HG02852 (cell line): ENCODE data around the gene WDR45B.

Experiments
- ATAC-seq: cut with Tn5 transposase; IDR thresholded peaks from one replicate; pipeline ENCODE4 v1.9.1; 2021; ENCODE audit warnings: mild to moderate bottlenecking, moderate library complexity; ENCODE audit not compliant: unreplicated experiment

The WDR45B gene

DNA sequence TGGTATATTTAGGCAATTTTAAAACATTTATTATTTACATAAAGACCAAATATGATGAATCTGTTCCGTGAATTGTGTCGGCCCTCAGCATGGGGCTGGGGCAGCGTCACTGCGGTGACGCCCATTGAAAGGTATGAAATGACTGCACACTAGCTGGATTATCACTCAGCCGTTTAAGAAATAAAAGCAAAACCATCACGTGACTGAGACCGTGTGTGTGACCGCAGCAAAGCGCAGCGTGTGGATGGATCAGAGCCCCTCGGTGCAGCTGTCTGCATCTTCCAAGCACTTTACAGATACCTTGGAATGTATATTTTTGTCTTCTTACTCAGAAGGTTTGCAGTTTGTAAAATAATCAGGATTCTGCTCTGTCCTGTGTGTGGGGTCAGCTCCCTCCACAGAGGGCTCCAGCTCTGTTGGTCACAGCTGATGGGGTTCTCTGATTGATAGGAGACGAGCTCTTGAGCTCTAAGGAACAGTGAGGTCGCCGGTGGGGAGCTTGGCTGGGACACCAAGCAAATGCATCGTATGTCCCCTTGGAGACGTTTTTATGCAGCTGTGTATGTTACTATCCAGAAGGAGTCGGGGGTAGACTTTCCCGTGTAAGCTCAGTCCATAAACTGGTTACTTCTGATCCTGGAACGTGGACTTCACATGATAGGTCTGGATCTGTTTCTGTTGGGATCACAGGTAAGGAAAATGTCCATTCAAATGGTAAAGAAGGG, 45.1 kb downstream of the WDR45B start:
- no peak for ATAC-seq

DNA sequence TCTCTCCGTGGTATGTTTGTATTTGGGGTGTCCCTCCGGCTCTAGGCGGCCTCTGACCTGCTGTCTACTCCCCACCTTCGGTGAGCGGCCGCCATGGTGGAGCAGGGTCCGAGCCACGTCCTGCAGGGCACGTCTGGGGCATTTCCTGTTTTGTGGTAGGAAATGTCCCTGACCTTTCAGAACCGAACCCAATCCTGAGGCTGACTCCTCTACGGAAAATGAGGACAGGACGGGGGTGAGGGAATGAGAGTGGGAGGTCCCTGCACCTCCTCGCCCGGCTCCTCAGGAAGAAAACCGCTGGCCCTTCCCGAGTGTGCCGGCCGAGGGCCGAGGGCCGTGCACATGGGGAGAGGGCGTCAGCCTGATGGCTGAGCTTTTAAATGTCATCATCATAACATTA, 45.8 kb downstream of the WDR45B start:
- no peak for ATAC-seq

DNA sequence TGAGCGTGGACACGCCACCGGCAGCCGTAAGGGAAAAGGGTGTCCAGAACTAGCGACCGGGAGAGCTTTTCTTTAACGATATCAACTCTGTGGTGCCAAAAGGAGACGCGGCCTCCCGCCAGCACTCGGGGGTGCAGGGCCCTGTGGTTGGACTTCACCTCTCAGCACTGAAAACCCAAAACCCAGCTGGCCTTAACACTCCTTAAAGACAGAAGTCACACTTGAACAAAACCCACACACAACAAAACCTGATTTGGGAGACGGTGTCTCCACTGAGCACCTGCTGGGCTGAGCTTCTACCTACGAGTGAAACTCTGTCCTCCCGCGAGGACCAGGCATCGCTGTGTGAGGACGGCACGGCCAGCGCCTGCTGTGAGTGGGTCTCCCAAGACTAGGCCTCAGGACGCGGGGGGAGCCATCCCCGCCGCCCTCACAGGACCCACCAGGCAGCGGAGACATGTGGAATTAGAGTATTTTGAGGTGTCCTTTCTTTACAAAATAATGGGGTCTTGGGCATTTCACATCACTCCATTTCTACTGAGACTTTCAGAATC, 46.7 kb downstream of the WDR45B start:
- no peak for ATAC-seq

DNA sequence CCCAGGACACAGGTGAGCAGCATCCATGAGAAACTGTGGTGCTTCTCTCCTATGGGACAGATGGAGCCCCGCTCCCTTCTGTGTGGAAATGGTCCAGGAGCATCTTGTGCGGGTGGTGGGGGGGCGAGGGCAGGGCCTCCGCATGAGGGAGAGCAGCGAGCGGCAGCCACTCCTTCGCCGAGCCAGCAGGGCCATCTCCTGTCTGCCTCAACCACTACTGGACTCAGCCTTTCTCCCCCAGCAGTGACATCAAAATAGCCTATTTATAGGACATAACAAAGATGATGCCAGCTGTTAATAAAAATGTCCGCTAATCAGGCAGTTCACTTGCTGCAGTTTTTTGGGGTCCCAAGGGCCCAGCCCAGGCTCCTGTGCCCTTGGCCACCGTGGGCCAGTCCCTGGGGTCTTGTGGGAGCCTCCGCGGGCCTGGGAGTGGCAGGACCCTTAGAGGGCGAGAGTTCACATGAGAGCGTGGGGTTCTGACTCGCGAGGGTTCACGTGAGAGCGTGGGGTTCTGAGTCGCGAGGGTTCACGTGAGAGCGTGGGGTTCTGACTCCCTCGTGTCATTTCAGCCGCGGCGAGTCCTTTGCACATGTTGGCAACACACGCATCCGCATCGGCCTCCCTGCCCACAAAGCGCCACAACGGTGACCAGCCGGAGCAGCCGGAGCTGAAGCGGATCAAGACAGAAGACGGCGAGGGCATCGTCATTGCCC, 47.4 kb downstream of the WDR45B start:
- no peak for ATAC-seq

DNA sequence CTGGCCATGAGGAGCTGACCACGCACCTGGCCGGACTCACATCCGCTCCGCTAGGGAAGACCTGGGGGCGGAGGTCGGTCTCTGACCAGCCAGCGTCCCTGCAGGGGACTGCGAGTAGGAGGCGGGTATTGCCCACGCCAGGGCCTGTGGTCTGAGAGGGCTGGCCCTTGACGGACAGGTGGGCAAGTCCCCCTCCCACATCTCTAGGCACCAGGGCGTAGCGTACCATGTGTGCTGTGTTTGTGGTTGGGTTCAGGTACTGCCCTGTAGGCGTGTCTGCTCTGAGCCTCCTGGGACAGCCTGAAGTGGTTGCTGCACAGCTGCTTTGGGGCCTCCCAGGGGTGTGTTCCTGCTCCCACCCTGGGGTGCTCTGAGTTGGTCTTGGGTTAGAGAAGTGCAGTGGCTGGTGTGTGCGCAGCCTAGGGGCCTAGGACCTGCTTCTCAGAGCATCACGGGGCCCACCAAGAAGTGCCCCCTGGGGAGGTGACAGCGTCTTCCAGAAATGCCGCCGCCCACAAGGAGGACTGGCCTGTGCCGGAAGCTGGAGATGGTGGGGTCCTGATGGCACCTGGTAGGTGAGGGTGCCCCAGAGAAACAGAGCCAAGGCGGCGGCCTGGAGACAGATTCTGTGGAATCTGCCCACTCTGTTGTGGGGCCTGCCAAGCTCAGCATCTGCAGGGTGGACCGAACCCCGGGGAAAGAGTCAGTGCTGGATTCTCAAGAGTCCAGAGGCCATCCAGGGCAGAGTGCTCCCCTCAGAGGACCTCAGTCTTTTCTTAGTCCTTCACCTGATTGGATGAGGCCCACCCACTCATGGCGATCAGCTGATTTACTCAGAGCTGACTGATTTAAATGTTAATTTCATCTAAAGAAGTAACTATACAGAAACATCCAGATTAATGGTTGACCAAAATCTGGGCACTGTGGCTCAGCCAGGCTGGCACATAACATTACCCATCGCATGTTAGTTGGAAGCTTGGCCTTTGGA, 48.3 kb downstream of the WDR45B start:
- ATAC-seq: no peak

DNA sequence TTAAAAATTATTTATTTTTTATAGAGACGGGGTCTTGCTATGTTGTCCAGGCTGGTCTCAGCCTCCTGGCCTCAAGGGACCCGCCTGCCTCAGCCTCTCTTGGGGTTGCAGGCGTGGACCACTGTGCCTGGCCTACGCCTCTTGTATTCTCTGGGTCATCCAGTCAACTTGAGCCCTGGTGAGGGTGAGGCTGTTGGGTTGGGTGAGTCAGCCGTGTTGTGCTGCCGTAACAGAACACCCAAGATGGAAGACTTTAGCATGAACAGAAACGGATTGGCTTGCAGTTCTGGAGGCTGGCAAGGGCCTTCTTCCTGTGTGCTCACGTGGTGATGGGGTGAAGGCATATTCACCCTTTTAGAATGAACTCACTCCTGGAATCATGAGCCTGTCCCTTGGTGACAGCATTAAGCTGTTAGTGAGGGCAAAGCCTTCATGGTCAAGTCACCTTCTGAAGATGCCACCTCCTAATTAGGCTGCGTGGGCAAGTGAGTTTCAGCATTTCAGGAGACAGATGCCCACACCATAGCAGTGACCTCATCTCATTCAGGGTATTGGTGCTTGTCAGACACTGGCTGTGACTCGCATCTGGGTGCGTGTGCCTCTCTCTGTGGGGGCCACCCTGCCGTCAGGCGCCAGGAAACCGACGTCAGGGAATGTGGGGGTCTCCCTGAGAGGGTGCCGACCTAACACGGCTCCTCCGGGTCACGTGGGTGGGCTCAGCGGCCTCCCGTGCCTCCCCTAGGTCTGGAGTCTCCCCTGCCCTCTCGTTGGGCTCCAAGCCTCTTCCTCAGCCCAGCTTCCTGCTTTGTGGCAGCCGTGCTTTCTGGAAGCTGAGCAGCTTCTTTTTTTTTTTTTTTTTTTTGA, 49.8 kb downstream of the WDR45B start:
- no peak for ATAC-seq

DNA sequence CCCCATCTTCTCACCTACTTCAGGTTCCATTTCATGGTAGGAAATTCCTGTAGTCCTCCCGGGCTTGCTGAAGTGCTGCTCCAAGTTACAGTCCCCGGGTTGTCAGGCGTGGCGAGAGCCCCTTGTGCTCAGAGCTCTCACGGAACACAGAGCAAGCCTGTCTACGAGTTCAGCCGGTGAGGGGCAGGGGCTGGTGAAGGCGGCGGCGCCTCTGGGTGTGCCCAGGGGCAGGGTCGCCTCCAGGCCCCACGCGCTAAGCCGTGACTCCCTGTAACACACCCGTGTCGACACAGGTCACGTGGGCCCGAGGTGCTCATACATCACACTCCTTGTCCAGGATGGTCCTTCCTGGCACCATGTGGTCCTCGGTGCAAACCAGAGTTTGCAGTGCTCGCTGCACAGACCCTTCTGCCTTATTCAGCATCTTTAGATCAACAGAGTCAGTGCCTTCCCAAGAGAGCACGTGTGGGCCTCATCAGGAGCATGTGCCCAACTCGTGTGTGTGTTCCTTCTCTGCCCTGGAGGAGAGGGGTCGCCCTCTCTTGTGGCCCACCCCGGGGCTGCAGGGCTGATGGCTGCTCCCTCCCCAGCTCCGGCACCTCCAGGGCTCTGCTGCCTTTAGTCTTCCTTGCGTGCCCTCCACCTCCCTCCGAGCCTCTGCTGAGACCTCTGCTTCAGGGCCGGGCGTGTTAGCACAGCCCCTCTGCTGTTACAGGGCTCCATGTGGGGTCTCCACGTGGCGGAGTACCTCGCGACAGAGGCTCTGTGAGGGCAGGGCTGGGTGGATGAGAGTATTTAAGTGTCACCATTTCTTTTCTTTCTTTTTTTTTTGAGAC, 51.2 kb downstream of the WDR45B start:
- no peak for ATAC-seq

DNA sequence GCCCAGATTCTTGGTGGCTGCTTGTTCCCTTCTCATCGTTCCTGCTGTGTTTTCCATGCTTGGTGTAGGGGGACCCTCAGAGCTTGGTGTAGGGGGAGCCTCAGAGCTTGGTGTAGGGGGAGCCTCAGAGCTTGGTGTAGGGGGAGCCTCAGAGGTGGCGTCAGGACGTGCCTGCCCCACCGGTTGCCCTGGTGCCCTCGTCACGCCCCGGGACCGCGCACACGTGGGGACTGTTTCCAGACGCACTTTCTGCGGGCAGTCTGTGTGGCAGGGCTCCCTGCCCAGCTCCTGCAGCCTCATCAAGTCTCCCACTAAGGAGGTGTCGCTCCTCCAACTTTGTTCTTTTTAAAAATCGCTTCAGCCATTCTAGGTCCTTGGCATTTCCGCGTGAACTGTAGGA, 51.9 kb downstream of the WDR45B start:
- ATAC-seq: no peak

DNA sequence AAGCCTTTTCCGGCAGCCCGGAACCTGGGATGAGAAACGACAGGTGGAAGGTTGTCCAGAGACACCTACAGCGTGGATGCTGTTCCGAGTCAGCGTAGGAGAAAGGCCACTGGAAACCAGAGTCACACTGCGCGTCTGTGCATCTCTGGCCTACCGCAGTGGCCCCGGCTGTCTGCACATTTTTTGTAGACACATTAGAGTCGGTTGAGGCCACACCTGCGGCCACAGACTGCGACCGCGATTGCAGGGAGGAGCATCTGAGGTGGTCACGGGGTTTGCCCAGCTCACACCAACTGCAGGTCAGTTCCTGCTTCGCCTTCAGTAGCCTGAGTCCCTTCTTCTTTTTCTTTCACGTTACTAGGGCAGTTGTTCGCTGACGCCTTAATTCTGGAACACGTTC, 52.4 kb downstream of the WDR45B start:
- ATAC-seq: no peak

DNA sequence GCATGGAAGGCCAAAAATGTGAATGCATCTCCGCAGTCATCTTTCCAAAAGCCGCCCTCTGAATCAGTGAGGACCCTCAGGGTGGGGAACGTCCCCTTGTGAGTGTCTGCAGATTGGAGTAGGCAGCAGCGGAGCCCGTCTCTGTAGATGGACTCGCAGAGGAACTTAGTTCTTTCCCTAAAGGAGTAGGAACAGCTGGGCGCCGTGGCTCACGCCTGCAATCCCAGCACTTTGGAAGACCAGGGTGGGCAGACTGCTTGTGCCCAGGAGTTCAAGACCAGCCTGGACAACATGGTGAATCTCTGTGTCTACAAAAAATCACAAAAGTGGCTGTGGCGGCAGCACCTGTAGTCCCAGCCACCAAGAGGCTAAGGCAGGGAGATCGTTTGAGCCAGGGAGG, 53.7 kb downstream of the WDR45B start:
- ATAC-seq: no peak

DNA sequence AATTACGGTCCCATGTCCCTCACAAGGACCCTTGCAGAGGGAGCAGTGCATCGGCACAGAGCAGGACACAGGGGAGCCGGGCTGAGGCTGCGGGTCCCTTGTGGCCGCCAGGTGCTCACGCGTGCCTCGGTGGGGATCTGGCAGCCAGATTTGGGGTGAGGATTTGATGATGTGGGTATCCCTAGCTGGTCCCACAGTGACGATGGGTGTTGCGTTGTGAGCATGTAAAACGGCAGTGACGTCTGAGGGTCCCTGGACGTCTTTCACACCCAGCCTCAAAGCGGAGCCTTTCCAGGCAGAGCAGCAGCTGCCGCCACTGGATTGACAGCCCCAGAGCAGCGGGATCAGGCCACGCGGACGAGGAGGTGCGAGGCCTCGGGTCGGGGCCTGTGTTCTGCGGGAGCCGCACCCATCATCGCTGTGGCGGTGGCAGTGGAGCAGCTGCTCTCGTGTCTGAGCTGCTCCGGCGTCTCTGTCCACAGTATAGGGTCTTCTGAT, 54.6 kb downstream of the WDR45B start:
- no peak for ATAC-seq

DNA sequence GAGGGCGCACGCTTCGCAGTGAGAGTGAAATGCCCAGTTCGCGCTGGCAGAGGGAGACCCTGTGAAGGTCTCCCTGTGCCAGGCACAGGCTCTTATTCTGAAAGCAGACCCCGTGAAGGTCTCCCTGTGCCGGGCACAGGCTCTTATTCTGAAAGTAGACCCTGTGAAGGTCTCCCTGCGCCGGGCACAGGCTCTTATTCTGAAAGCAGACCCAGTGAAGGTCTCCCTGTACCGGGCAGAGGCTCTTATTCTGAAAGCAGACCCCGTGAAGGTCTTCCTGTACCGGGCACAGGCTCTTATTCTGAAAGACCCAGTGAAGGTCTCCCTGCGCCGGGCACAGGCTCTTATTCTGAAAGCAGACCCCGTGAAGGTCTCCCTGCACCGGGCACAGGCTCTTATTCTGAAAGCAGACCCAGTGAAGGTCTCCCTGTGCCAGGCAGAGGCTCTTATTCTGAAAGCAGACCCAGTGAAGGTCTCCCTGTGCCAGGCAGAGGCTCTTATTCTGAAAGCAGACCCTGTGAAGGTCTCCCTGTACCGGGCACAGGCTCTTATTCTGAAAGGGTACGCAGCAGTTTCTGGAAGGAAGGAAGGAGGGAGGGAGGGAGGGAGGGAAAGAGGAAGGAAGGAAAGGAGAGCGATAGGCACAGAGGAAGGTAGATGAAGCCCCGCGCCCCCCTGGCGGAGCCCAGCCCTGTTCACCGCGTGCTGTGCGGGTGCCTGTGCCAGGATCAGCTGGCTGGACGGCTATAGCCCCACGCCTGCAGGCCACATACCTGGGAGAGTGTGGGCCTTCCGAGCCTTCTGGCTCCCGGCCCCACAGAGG, 55.3 kb downstream of the WDR45B start:
- ATAC-seq: no peak

DNA sequence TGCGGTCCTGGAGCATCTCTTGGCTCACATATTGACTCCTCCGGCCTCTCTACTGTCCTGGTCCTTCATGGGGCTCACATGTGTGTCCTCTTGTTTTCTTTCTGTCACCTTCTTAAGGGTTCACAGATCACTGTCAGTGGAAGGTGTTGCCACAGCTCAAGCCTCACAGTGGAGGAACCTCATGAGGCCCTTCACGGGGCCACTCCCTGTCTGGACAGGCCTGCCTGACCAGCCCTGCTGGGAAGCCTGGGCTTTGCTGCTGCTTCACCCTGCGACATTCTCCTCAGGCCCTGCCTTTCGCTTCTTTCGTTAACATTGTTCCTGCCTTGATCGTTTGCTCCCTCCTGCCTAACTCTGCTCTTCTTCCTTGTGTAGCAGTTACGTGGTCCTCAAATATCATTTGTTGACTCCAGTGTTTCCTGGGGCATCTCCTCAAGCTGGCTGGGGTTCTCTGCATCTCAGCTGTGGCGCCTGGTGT, 55.9 kb downstream of the WDR45B start:
- no peak for ATAC-seq

DNA sequence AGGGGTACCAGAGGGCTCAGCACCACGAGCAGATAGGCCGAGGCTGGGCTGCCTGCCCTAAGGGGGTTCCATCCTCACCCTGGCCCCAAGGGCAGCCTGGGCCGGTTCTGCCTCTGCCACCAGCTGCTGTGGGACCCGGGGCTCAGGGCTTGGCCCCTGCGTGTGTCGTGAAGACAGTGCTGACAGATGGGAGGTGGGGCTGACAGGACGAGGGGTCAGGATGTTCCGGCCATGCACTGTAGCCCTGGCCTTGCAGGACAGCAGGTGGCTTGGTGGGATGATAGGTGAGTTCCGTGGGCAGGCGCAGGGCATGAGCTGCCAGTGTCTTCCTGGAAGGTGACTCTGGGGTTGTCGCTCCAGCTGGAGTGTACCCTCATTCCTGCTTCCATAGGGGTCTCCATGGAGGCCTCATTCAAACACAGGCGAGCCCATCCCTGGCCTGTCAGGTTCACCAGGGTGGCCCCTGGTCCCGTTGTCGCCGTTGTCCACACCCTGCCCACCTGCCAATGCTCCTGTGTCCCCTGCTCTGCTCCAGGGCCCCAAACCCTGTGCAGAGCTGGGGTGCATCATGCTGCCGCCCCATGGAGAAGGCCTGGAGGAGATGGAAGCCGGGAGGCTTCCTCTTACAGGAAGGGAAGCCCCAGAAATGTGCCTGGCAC, 57.2 kb downstream of the WDR45B start:
- ATAC-seq: no peak

DNA sequence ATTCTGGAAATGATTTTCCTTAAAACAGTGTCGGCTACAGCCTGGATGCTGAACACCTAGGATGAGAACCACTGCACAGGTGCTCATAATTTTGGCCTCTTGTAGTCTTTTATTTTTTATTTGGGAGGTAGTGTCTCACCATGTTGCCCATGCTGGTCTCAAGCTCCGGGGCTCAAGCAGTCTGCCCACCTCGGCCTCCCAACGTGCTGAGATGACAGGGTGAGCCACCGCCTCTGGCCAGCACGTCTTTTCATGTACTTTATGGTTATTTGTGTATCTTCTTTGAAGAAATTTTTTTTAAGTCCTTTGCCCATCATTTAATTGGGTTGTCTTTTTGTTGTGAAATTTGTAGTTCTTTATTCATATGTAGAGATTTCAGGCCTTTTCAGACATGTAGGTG, 58.0 kb downstream of the WDR45B start:
- no peak for ATAC-seq

DNA sequence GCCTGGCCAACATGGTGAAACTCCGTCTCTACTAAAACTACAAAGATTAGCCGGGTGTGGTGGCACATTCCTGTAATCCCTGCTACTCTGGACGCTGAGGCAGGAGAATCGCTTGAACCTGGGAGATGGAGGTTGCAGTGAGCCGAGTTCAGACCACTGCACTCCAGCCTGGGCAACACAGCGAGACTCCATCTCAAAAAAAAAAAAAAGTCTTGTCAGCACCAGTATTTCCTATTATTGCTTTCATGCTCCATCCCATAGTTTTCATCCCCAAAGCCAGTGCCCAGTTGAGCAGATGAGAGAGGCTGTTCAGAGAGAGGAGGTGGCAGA, 58.4 kb downstream of the WDR45B start:
- no peak for ATAC-seq

DNA sequence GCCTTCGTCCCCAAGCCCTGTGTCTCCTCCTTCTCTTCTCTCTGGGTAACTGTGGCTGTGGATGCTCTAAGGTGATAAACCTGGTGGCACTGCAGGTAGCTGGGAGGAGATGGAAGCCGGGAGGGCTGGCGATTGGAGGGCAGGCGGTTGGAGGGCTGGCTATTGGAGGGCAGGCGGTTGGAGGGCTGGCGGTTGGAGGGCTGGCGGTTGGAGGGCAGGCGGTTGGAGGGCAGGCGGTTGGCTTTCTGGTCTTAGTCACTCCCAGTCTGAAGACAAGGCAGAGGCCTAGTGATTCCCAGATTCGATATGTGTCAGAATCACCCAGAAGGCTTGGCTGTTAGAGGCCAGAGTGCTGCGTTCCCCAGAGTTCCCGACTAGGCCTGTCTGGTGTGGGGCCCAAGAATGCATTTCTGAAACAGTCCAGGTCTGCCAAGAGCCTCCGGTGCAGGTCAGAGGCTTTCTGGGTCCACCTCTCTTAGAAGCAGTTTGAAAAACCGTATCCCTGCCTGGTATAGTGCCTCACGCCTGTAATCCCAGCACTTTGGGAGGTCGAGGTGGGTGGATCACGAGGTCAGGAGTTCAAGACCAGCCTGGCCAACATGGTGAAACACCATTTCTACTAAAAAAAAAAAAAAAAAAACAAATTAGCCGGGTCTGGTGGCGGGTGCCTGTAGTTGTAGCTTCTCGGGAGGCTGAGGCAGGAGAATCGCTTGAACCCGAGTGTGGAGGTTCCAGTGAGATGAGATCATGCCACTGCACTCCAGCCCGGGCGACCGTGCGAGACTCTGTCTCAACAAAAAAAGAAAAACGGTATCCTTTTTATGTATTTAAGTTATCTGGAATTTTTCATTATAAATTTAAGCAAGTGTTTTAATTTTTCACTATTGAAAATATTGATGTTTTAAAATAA, 59.7 kb downstream of the WDR45B start:
- no peak for ATAC-seq
